GM18519 (cell line): ENCODE data around the gene NXT1.
"Not testable (repeated sequence)": the region's sequence is repeated elsewhere in the genome, so short reads cannot be mapped to it uniquely, and the experiment has no call there.

Experiments used
- ATAC-seq: cut with Tn5 transposase; IDR thresholded peaks from one replicate; pipeline ENCODE4 v1.9.1; 2021; ENCODE audit warnings: mild to moderate bottlenecking, moderate library complexity; ENCODE audit not compliant: unreplicated experiment, low FRiP score

NXT1 gene

GRCh38 chr20:23327617-23328333 is 22.8 kb upstream of the NXT1 start:
- no peak for ATAC-seq

GRCh38 chr20:23331450-23332350 is 18.9 kb upstream of the NXT1 start:
- ATAC-seq: no peak

- ATAC-seq: no peak
Measured at GRCh38 chr20:23332467-23332866, 18.1 kb upstream of the NXT1 start.

- ATAC-seq: no peak
Measured at GRCh38 chr20:23334111-23334510, 16.5 kb upstream of the NXT1 start.

GRCh38 chr20:23335521-23335920 is 15.1 kb upstream of the NXT1 start:
- no peak for ATAC-seq

GRCh38 chr20:23336476-23336875 is 14.1 kb upstream of the NXT1 start:
- no peak for ATAC-seq

GRCh38 chr20:23337312-23337711 is 13.3 kb upstream of the NXT1 start:
- ATAC-seq: no peak

GRCh38 chr20:23339986-23340385 is 10.6 kb upstream of the NXT1 start:
- no peak for ATAC-seq

- ATAC-seq: no peak
Measured at GRCh38 chr20:23340524-23340923, 10.1 kb upstream of the NXT1 start.

GRCh38 chr20:23341073-23341472 is 9.5 kb upstream of the NXT1 start:
- ATAC-seq: peak; percentile 71

- ATAC-seq: no peak
Measured at GRCh38 chr20:23343590-23343989, 7.0 kb upstream of the NXT1 start.

- ATAC-seq: no peak
Measured at GRCh38 chr20:23344336-23344735, 6.3 kb upstream of the NXT1 start.

- no peak for ATAC-seq
Measured at GRCh38 chr20:23346002-23346401, 4.6 kb upstream of the NXT1 start.

- ATAC-seq: no peak
Measured at GRCh38 chr20:23347791-23348190, 2.8 kb upstream of the NXT1 start.

GRCh38 chr20:23348510-23348909 is 2.1 kb upstream of the NXT1 start:
- ATAC-seq: not testable (repeated sequence)

- ATAC-seq: peak; percentile 14
Measured at GRCh38 chr20:23349338-23350195, 1.0 kb upstream of the NXT1 start.

GRCh38 chr20:23350904-23351838 is 580 bp downstream of the NXT1 start:
- ATAC-seq: peak; percentile 21

GRCh38 chr20:23356203-23356602 is 5.6 kb downstream of the NXT1 start:
- ATAC-seq: no peak

- peak; percentile 63 for ATAC-seq
Measured at GRCh38 chr20:23357767-23358562, 7.4 kb downstream of the NXT1 start.
